GM21737 (cell line): ENCODE measurements around the gene ZNG1C.
"Not testable (repeated sequence)": the region's sequence is repeated elsewhere in the genome, so short reads cannot be mapped to it uniquely, and the experiment has no call there.

Source experiments
- ATAC-seq: cut with Tn5 transposase; IDR thresholded peaks from one replicate; pipeline ENCODE4 v1.9.1; 2021; ENCODE audit warnings: mild to moderate bottlenecking, moderate library complexity; ENCODE audit not compliant: unreplicated experiment

Gene ZNG1C

DNA sequence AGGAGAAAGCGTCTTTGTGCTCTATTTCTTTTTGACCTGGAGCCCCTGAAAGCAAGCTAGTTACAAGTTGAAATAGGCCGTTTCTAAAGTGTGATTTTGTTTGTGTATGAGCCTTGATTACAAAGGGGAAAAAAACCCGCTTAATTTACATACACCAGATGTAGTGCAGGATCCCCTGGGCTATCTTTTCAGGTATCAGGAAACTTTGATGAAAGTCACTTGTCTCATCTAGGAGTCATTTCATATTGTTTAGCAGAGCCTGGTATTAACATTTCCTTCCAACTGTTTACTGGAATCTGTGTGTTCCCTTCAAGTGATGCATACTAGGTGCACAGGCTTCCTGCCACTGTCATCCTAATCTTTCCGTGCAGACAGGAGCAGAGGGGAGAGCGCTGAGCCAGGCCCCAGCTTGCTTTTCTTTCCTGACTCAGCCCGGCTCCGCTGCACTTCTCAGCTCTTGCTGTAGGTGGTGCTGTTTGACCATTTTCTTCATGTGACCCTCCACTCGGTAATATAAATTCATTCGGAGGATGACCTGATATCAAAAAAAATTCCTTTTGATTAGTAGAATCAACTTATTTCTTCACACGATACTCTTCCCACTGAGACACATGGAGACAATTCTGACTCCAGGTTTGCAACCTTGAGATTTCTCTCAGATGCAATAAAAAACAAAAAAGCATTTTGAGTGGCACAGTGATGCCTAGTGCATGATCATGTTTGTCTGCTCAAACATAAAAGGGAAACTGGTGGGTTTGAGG lies 100.7 kb downstream of the ZNG1C start:
- ATAC-seq: not testable (repeated sequence)

DNA sequence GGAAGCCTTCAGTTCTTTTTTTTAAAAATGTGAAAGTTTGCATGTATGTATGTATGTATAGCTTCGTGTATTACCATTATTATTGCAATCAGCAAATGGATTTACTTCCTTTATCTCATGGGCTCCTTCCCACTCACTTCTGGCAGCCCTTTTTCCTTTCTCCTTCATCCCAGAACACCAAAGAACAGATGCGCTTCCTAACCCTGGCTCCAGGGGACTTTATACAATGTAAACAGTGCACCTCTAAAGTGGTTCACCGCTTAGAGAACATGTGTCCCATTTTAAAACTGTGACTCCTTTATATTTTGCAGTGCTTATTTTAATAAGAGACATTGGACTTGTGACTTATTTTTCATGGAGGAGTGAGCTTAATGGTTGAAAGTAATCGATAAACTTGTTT lies 101.5 kb downstream of the ZNG1C start:
- ATAC-seq: not testable (repeated sequence)

DNA sequence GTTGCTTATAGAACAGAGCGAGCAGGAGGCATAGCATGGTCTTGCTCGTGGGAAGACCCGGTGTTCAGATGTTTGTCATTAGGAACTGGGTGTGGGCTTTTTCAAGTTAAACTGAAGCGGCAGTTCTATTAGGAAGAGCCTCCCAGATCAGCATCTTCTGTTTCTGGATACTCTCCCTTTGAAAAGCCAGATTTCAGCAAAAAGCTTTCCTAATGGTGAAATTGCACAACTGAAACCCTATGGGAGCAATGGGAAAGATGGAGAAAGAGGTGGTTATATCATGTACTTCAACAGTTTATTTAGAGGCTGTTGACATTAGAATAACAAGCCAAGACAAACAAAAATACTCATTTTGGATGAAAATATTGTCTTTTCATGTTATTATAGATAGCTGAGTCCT lies 102.2 kb downstream of the ZNG1C start:
- not testable (repeated sequence) for ATAC-seq
